HepG2 (cell line): Measurements from ENCODE around the gene INPP5K. TPM values are rescaled to one million over a fixed set of nuclear protein-coding genes. Genes with fewer than 3 reads are reported as not detected.

Source experiments
- CCAR2 ChIP-seq: fragments of 200-400 bp; formaldehyde crosslinking; optimal IDR thresholded peaks from 2 replicates; pipeline ENCODE3; 2018; ENCODE audit warnings: low read depth, mild to moderate bottlenecking, low read length, moderate library complexity
- DMTF1 ChIP-seq: sonication (generic); formaldehyde crosslinking; IDR thresholded peaks from 2 replicates; pipeline ENCODE4 v1.4.0; 2020; ENCODE audit warnings: mild to moderate bottlenecking, missing genetic modification reagents
- GATAD1 ChIP-seq: IDR thresholded peaks from 2 replicates; pipeline ENCODE4 v1.6.1; 2016; ENCODE audit warnings: missing genetic modification reagents, missing compliant biosample characterization
- ISL2 ChIP-seq: sonication (generic); formaldehyde crosslinking; IDR thresholded peaks from 2 replicates; pipeline ENCODE4 v1.5.0; 2020; ENCODE audit warnings: missing genetic modification reagents
- KDM3A ChIP-seq: IDR thresholded peaks from 2 replicates; pipeline ENCODE4 v1.6.1; 2018; ENCODE audit warnings: low read depth, missing compliant biosample characterization
- MAZ ChIP-seq, 2 experiments: sonication (generic) in 1 of 2; formaldehyde crosslinking in 1 of 2; IDR thresholded peaks; 2 replicates each; pipeline versions ENCODE4 v1.5.0 to v1.6.1; 2012 to 2020; ENCODE audit warnings: low read depth in 2 of 2, mild to moderate bottlenecking in 2 of 2, borderline replicate concordance in 1 of 2, improper control_type of control experiment in 1 of 2, low read length in 1 of 2, missing genetic modification reagents in 1 of 2, moderate library complexity in 1 of 2
- MYNN ChIP-seq: sonication (generic); formaldehyde crosslinking; IDR thresholded peaks from 2 replicates; pipeline ENCODE4 v1.4.0; 2020; ENCODE audit warnings: mild to moderate bottlenecking, low read depth, missing genetic modification reagents
- NFE2L2 ChIP-seq: fragments of 150-350 bp; IDR thresholded peaks from 2 replicates; pipeline ENCODE4 v1.6.1; 2014; ENCODE audit warnings: low read length
- PRDM15 ChIP-seq: sonication (generic); formaldehyde crosslinking; IDR thresholded peaks from 2 replicates; pipeline ENCODE4 v1.4.0; 2020; ENCODE audit warnings: missing genetic modification reagents
- SALL2 ChIP-seq: sonication (generic); formaldehyde crosslinking; IDR thresholded peaks from 2 replicates; pipeline ENCODE4 v1.8.1; 2023; ENCODE audit warnings: mild to moderate bottlenecking, missing genetic modification reagents, inconsistent platforms
- SRF ChIP-seq: IDR thresholded peaks from 2 replicates; pipeline ENCODE4 v1.6.1; 2011; ENCODE audit warnings: mild to moderate bottlenecking, low read depth, low read length, moderate library complexity
- ZBTB3 ChIP-seq: sonication (generic); formaldehyde crosslinking; IDR thresholded peaks from 2 replicates; pipeline ENCODE4 v1.4.0; 2020; ENCODE audit warnings: low read depth, mild to moderate bottlenecking, moderate library complexity, missing genetic modification reagents, borderline replicate concordance
- ZNF101 ChIP-seq: sonication (generic); formaldehyde crosslinking; IDR thresholded peaks from 2 replicates; pipeline ENCODE4 v1.4.0; 2020; ENCODE audit warnings: mild to moderate bottlenecking, low read depth, missing genetic modification reagents, borderline replicate concordance
- ZNF235 ChIP-seq: sonication (generic); formaldehyde crosslinking; IDR thresholded peaks from 2 replicates; pipeline ENCODE4 v1.8.1; 2023; ENCODE audit warnings: mild to moderate bottlenecking, missing genetic modification reagents, borderline replicate concordance
- ZNF577 ChIP-seq: sonication (generic); formaldehyde crosslinking; IDR thresholded peaks from 2 replicates; pipeline ENCODE4 v1.4.0; 2020; ENCODE audit warnings: mild to moderate bottlenecking, low read depth, missing genetic modification reagents, borderline replicate concordance
- ZNF670 ChIP-seq: sonication (generic); formaldehyde crosslinking; IDR thresholded peaks from 2 replicates; pipeline ENCODE4 v1.8.0; 2022; ENCODE audit warnings: mild to moderate bottlenecking, missing genetic modification reagents, borderline replicate concordance
- ZNF7 ChIP-seq: IDR thresholded peaks from 2 replicates; pipeline ENCODE4 v1.6.1; 2016; ENCODE audit warnings: missing biosample characterization, missing genetic modification reagents
- ZXDC ChIP-seq: sonication (generic); formaldehyde crosslinking; IDR thresholded peaks from 2 replicates; pipeline ENCODE4 v1.5.0; 2020; ENCODE audit warnings: mild to moderate bottlenecking, missing genetic modification reagents
- ZZZ3 ChIP-seq: sonication (generic); formaldehyde crosslinking; IDR thresholded peaks from 2 replicates; pipeline ENCODE4 v1.4.0; 2020; ENCODE audit warnings: missing genetic modification reagents, mild to moderate bottlenecking, borderline replicate concordance
- polyA plus RNA-seq, 8 experiments: library from polyadenylated mRNA; depleted of rRNA in 3 of 8; stranded (reverse) in 7 of 8; unstranded in 1 of 8; fragments of >200 nt; fragmentation: Illumina TruSeq in 4 of 8; extraction: Trizol in 4 of 8; gene quantifications; 2 replicates each; pipeline versions ENCODE4 v1.2.1 to v1.2.3, GENCODE V29; 2011 to 2016; ENCODE audit warnings: low read depth in 4 of 8, missing spikeins in 1 of 8, mixed read lengths in 1 of 8; ENCODE audit not compliant: insufficient read depth in 1 of 8
- total RNA-seq, 5 experiments: library from RNA; depleted of rRNA; stranded (reverse); fragments of >200 nt; fragmentation: Illumina TruSeq; extraction: Trizol; gene quantifications; 2 replicates each; pipeline ENCODE4 v1.2.3, GENCODE V29; 2016; ENCODE audit warnings: low read depth in 1 of 5
- TF ChIP-seq, protein P1 (sequence below): sonication (generic); formaldehyde crosslinking; IDR thresholded peaks from 2 replicates; pipeline ENCODE4 v1.8.1; 2023; ENCODE audit warnings: mild to moderate bottlenecking, missing genetic modification reagents, borderline replicate concordance

INPP5K gene
- total and polyA plus RNA-seq, 2 of the 13 experiments (the other 11 are each of a cell fraction or from before 2014, with no cell fraction given) = 4.8 to 9.6 TPM

DNA sequence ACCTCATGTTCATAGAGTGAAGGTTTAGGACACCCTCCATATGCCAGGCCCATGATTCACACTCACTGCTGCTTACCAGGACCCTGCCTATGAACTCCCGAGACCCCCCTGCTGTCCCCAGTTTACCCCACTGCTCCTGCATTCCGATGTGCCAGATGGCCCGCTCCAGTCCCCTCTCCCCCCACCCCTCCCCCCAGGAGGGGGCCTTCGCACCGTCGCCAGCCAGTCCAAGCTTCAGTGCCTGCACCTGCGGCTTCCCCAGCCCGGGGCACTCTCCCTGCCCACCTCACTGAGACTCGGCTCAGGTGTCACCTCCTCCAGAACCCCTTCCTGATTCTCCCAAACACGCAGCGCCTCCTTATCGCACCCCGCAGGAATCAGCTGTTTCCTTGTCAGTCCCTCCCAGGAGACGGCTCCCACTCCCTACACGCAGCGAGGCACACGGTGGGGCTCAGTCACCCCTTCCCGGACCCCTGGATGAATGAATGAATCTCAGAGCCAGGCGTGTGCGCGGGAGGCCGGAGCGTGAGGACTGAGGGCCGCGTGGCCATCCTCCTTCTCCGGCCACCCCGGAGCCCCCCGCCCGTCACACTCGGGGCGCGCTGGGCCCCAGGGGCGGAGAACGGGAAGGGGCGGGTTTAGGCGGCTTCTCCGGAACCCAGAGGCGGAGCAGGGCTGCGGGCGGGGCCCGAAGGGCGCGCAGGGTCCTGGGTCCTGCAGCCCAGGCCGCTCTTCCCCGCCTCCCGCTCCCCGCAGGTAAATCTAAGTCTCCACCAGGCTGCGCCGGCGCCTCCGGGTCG lies 25.6 kb downstream of the INPP5K start (continued):
- TF ChIP-seq PRDM15 (CRISPR knock-in tag) (no peak), ZBTB3 (CRISPR knock-in tag) (no peak), SRF (no peak), CCAR2 (no peak), MAZ (IDR thresholded peaks at IDR 0.05; ENCODE audit: borderline replicate concordance, low read depth, low read length) (0 out of 2 replicates have a peak, but pooled peaks have one; percentile 29), MAZ (CRISPR knock-in tag; IDR thresholded peaks at IDR 0.05; ENCODE audit: low read depth) (peak; percentile 75), ISL2 (CRISPR knock-in tag) (no peak), ZNF235 (CRISPR knock-in tag) (no peak), ZXDC (CRISPR knock-in tag) (no peak), ZZZ3 (CRISPR knock-in tag) (no peak), ZNF101 (no peak), KDM3A (0 out of 2 replicates have a peak, but pooled peaks have one; percentile 61), ZNF670 (CRISPR knock-in tag) (peak; percentile 51; the same call in 1 of the 2 replicates), NFE2L2 (no peak), ZNF577 (CRISPR knock-in tag) (no peak), SALL2 (0 out of 2 replicates have a peak, but pooled peaks have one; percentile 64), ZNF7 (CRISPR knock-in tag) (no peak), MYNN (CRISPR knock-in tag) (peak; percentile 58; the same call in 1 of the 2 replicates), DMTF1 (CRISPR knock-in tag) (no peak), GATAD1 (CRISPR knock-in tag) (no peak)
- TF ChIP-seq, protein P1, sequence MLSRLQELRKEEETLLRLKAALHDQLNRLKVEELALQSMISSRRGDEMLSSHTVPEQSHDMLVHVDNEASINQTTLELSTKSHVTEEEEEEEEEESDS (CRISPR knock-in tag) = no peak
